NOMO-1 (cell line): Measurements from ENCODE around the gene COL4A1.

Experiments
- DNase-seq, 2 experiments: peaks; one replicate each; lab custom pipeline; 2025; ENCODE audit not compliant: unreplicated experiment in 2 of 2; lab: John Stamatoyannopoulos, UW

The COL4A1 gene

GRCh38 chr13:110262508-110263291 lies 44.3 kb downstream of the COL4A1 start:
- no peak for DNase-seq

- DNase-seq, result no peak
These were observed 44.9 kb downstream of the COL4A1 start for GRCh38 chr13:110262082-110262436.

- no peak for DNase-seq
These were observed 45.5 kb downstream of the COL4A1 start for GRCh38 chr13:110261166-110262081.

- DNase-seq, result no peak
These were observed 47.3 kb downstream of the COL4A1 start for GRCh38 chr13:110259651-110260050.

- DNase-seq, result peak in 1 of 2 experiments; percentile 7
These were observed 47.9 kb downstream of the COL4A1 start for GRCh38 chr13:110258876-110259631.

GRCh38 chr13:110257408-110257807 lies 49.5 kb downstream of the COL4A1 start:
- DNase-seq, result no peak

- DNase-seq, result no peak
These were observed 50.6 kb downstream of the COL4A1 start for GRCh38 chr13:110256126-110256905.

GRCh38 chr13:110254751-110255553 lies 52.0 kb downstream of the COL4A1 start:
- no peak for DNase-seq

GRCh38 chr13:110254151-110254679 lies 52.7 kb downstream of the COL4A1 start:
- no peak for DNase-seq

GRCh38 chr13:110251193-110251819 lies 55.7 kb downstream of the COL4A1 start:
- no peak for DNase-seq

GRCh38 chr13:110250258-110250891 lies 56.6 kb downstream of the COL4A1 start:
- DNase-seq, result no peak

GRCh38 chr13:110249326-110249725 lies 57.6 kb downstream of the COL4A1 start:
- no peak for DNase-seq

- no peak for DNase-seq
These were observed 58.4 kb downstream of the COL4A1 start for GRCh38 chr13:110248449-110249143.

- DNase-seq, result no peak
These were observed 60.4 kb downstream of the COL4A1 start for GRCh38 chr13:110246530-110246929.

GRCh38 chr13:110245416-110245899 lies 61.5 kb downstream of the COL4A1 start:
- no peak for DNase-seq

GRCh38 chr13:110244976-110245375 lies 62.0 kb downstream of the COL4A1 start:
- no peak for DNase-seq

- no peak for DNase-seq
These were observed 62.7 kb downstream of the COL4A1 start for GRCh38 chr13:110244071-110244830.
